Activated T-cell treated with anti-CD3 and anti-CD28 coated beads for 24 hours (primary cell): ENCODE measurements around the gene TAOK1.

ENCODE experiments used
- DNase-seq: peaks from one replicate; pipeline ENCODE4 v3.0.0-alpha.2; 2020; ENCODE audit warnings: low read depth

Gene TAOK1

GRCh38 chr17:29584452-29585079 lies 194.4 kb downstream of the TAOK1 start:
- no peak for DNase-seq

- no peak for DNase-seq
Measured at GRCh38 chr17:29585080-29585751, 195.1 kb downstream of the TAOK1 start.

GRCh38 chr17:29586676-29587469 lies 196.7 kb downstream of the TAOK1 start:
- DNase-seq = no peak

GRCh38 chr17:29587591-29587990 lies 197.4 kb downstream of the TAOK1 start:
- DNase-seq = no peak

- DNase-seq = no peak
Measured at GRCh38 chr17:29588017-29588561, 197.9 kb downstream of the TAOK1 start.

GRCh38 chr17:29588562-29589411 lies 198.6 kb downstream of the TAOK1 start:
- no peak for DNase-seq

GRCh38 chr17:29589524-29590410 lies 199.6 kb downstream of the TAOK1 start, which contains the start of gene GIT1:
Gene GIT1 (minus strand): TSS chr17:29589648. CDS start chr17:29589378, 270 bp downstream.
- peak; percentile 79 for DNase-seq

- no peak for DNase-seq
Measured at GRCh38 chr17:29590411-29591145, 200.4 kb downstream of the TAOK1 start.

- no peak for DNase-seq
Measured at GRCh38 chr17:29591146-29591736, 201.1 kb downstream of the TAOK1 start.

- DNase-seq = peak; percentile 73
Measured at GRCh38 chr17:29591737-29592608, 201.8 kb downstream of the TAOK1 start.

- DNase-seq = no peak
Measured at GRCh38 chr17:29592850-29593551, 202.8 kb downstream of the TAOK1 start, which contains the start of gene ANKRD13B. Gene ANKRD13B (plus strand): TSS chr17:29593132. CDS start chr17:29593622, 490 bp downstream.

- no peak for DNase-seq
Measured at GRCh38 chr17:29593591-29594518, 203.7 kb downstream of the TAOK1 start.

- no peak for DNase-seq
Measured at GRCh38 chr17:29594519-29595090, 204.4 kb downstream of the TAOK1 start.

GRCh38 chr17:29595107-29595942 lies 205.2 kb downstream of the TAOK1 start:
- no peak for DNase-seq
